DMS79 (cell line): Measurements from ENCODE around the gene URM1.
"Not testable (repeated sequence)": the region's sequence is repeated elsewhere in the genome, so short reads cannot be mapped to it uniquely, and the experiment has no call there.

Experiments
- DNase-seq: peaks from one replicate; lab custom pipeline; 2025; lab: John Stamatoyannopoulos, UW

The URM1 gene

GRCh38 chr9:128370752-128371629 lies at the start of gene URM1:
URM1 (plus strand) TSS chr9:128371374; CDS start chr9:128371381, 7 bp downstream.
- DNase-seq = peak; percentile 94

DNA sequence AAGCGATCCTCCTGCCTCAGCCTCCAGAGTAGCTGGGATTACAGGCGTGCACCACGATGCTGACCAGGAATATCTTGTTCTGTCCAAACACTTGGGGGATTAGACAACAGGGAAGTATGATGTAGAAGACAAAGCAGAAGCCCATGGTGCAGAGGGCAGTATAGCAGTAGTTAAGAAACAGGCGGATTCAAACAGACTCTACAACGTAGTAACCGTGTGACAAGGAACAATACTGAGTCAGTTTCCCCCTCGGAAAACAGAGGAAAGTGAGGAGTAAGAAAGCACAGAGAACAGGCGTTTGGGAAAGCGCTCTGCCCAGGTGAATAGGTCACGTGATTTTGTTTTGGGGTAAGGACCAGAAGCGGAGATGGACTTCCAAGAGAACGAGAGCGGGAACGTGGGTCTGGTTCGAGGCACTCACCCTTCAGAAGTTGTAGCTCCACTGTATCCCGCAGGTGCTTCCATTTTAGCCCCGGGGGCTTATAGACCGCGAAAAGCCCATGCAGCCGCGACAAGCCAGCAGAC lies 49.2 kb upstream of the URM1 start:
- no peak for DNase-seq

- peak; percentile 92 for DNase-seq
Measured at GRCh38 chr9:128322404-128323211, 48.6 kb upstream of the URM1 start, which contains the start of the genes COQ4 and TRUB2. COQ4 (plus strand) TSS chr9:128322839; CDS start chr9:128322859, 20 bp downstream. TRUB2 (minus strand) TSS chr9:128322447; CDS start chr9:128322408, 39 bp downstream.

GRCh38 chr9:128323212-128323730 lies 47.9 kb upstream of the URM1 start:
- DNase-seq = no peak

- DNase-seq = no peak
Measured at GRCh38 chr9:128323791-128324190, 47.4 kb upstream of the URM1 start.

GRCh38 chr9:128324401-128324800 lies 46.8 kb upstream of the URM1 start:
- no peak for DNase-seq

- no peak for DNase-seq
Measured at GRCh38 chr9:128325629-128326028, 45.5 kb upstream of the URM1 start.

GRCh38 chr9:128333451-128333869 lies 37.7 kb upstream of the URM1 start:
- DNase-seq = no peak

DNA sequence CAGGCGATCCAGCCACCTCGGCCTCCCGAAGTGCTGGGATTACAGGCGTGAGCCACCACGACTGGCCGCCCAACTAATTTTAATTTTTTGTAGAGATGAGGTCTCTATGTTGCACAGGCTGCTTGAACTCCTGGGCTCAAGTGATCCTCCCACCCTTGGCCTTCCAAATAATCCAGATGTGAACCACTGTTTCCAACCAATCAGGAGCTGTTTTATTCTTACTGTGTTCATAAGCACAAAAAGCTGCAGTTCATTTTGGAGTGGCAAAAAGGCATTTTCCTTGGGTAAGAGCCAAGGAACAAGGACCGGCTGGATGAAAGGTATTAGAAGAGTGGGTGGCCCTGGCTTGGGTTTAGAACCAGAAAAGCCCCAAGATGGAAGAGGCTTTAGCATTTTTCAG lies 36.0 kb upstream of the URM1 start:
- DNase-seq = no peak

GRCh38 chr9:128335914-128336313 lies 35.3 kb upstream of the URM1 start:
- DNase-seq = no peak

GRCh38 chr9:128337936-128338335 lies 33.2 kb upstream of the URM1 start:
- DNase-seq = no peak

GRCh38 chr9:128338852-128339614 lies 32.1 kb upstream of the URM1 start:
- not testable (repeated sequence) for DNase-seq

DNA sequence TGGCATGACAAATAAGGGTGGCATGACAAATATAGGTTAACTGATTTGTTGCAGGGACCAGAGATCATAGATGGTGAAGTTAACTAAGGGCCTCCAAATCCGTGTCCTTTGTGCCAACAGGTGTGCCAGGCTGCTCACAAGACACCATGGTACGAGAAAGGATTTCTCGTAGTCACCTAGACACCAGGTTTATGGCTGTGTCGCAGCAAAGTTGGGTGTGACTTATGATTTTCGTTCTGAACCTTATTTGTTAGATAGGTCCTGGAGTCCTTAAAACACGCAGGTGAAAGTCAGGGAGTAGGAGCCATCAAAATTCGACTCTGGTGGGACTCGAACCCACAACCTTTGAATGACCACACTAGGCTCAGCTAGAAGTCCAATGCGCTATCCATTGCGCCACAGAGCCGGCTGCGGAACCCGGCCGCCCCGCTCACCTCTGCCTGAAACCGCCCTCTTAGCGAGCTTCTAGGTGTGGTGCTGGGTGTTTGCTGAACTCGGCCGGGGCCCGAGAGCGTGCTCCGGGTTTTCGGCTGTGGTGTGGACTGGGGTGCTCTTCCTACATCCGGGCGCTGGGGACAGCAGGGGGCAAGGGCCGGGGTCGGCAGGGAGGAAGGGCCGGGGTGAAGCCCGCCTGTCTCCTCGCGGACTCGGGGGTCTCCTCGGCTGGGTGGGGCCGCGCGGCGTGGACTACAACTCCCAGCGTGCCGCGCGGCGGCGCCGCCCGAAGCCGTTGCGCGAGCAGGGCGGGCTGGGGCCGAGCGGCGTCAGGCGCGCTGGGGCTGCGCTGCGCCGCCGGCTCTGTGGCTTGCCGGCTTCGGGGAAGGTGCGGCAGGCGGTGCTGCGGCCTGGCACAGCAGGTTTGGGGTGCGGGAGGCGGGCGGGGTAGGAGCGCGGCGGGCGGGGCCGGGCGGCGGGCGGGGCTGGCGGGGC lies 31.1 kb upstream of the URM1 start, which contains the start of gene SLC27A4:
Gene SLC27A4, plus strand, starts transcription at position 767 of the 930 bp plus-strand sequence. CDS start 2,606 bp downstream, outside the sequence.
- peak; percentile 37 for DNase-seq

DNA sequence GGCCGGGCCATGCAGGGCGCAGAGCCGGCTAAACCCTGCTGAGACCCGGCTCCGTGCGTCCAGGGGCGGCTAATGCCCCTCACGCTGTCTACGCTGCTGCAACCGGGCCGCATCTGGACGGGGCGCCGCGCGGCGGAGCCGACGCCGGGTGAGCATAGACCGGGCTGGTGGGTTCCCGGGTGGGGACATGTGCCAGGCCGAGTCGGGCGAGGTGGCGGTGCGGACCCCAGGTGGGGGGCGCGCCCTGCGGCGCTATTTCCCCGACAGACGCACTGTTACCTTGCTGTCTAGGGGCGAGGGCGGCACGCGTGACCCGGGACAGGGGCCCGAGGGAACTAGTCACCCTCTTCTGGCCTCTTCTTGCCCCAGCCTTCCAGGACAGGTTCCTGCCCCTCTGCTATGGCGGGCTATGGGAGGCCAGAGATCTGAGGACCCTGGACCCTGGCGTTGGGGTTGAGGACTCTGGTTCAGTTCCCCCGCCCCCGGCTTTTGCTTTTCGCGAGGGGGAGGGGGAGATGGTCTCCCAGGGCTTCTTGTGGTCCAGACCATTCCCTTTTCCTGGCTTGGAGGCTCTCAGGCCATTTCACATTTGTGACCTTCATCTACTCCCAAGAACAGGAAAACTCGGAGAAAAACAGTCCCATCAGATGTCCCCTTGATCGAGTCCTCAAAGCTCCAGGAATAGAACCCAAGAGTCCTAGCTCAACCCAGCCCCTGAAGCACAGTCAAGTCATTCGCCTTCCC lies 30.3 kb upstream of the URM1 start:
- DNase-seq = no peak

DNA sequence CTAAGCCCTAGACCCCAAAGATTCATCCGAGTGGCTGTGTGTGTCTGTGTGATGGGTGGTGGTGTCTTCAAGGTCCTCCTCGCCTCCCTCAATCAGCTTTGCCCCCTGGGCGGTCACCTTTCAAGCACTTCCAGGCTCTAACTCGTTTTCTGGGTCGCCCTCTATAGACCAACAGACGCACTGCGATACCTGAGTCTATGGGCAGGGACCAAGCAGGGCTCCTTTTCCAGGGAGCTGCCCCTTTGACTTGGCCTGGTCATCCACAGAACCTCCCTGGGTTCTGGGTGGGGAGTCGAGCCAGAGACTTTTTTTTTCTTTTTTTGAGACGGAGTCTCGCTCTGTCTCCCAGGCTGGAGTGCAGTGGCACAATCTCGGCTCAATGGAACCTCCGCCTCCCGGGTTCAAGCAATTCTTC lies 29.7 kb upstream of the URM1 start:
- peak; percentile 32 for DNase-seq

- DNase-seq = no peak
Measured at GRCh38 chr9:128342971-128343680, 28.0 kb upstream of the URM1 start.

GRCh38 chr9:128343855-128344254 lies 27.3 kb upstream of the URM1 start:
- DNase-seq = no peak

DNA sequence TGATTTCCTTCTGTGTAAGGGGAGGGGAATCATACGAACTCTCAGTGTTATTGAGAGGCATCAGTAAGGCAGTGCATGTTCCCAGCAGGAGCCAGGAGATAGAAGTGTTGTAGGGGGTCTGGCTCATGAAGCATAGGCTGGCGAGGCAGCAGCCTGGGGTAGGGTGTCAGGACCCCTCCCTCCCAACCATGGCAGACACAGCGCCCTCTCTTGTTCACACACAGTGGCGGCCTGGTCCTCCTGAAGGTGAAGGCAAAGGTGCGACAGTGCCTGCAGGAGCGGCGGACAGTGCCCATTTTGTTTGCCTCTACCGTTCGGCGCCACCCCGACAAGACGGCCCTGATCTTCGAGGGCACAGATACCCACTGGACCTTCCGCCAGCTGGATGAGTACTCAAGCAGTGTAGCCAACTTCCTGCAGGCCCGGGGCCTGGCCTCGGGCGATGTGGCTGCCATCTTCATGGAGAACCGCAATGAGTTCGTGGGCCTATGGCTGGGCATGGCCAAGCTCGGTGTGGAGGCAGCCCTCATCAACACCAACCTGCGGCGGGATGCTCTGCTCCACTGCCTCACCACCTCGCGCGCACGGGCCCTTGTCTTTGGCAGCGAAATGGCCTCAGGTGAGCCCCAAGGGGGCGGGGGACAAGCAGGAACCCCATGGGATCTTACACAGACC lies 26.1 kb upstream of the URM1 start:
- DNase-seq = no peak
